CD4-positive, alpha-beta T cell treated with Interleukin-17A for 4 hours (primary cell): Measurements from ENCODE around the gene ENSA.
A peak's percentile ranks its signal among the peaks of the same experiment; 100 is the strongest.
"Not testable (repeated sequence)": the region's sequence is repeated elsewhere in the genome, so short reads cannot be mapped to it uniquely, and the experiment has no call there.

ENCODE experiments used
- DNase-seq: peaks from one replicate; pipeline ENCODE4 v3.0.0-alpha.2; 2020; ENCODE audit warnings: mixed read lengths

The ENSA gene

DNA sequence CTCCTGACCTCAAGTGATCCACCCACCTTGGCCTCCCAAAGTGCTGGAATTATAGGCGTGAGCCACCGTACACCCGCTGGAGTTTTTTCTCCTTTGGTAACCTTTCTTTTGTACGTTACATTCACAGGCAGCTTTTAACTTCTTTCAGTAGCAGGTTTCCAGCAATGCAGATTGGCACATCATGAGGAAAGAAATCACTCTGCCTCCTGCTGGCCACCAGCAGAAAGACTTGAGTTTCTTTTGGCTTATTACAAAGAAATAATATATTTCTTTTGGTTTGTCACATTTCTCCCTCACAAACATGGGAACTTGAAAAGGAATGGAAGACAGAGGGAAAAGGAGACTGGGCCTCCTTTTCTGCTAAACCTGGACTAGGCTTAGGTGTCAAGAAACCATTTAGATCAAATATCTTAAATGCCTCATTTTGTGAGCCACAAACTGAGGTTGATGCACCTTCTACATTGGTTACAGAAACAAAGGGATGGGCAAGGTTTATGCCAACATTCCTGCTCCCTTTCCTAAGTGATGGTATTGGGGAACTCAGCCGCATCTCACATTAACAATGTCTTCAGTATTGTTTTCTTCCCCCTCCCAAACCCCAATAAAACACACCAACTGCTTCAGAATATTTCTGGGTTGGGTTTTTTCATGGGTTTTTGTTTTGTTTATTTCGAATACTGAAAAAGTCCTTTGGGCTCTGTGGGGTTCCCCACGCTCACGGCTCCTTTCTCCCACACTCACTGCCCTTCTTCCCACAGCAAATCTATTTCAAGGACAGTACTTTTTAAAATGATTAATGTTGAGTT lies 7.7 kb downstream of the ENSA start:
- DNase-seq = peak; percentile 76

DNA sequence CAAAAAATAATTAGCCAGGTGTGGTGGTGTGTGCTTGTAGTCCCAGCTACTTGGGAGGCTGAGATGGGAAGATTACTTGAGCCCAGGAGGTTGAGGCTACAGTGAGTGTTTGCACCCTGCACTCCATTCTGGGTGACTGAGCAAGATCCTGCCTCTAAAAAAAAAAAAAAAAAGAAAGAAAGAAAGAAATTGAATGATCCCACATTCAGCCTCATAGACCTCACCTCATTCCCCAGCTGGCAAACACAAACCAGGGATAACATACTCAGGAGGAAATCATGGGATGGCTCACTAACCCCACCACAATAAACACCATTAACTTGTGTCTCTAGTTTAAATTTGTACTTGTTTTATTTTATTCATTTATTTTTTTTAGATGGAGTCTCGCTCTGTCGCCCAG lies 8.5 kb downstream of the ENSA start:
- no peak for DNase-seq

DNA sequence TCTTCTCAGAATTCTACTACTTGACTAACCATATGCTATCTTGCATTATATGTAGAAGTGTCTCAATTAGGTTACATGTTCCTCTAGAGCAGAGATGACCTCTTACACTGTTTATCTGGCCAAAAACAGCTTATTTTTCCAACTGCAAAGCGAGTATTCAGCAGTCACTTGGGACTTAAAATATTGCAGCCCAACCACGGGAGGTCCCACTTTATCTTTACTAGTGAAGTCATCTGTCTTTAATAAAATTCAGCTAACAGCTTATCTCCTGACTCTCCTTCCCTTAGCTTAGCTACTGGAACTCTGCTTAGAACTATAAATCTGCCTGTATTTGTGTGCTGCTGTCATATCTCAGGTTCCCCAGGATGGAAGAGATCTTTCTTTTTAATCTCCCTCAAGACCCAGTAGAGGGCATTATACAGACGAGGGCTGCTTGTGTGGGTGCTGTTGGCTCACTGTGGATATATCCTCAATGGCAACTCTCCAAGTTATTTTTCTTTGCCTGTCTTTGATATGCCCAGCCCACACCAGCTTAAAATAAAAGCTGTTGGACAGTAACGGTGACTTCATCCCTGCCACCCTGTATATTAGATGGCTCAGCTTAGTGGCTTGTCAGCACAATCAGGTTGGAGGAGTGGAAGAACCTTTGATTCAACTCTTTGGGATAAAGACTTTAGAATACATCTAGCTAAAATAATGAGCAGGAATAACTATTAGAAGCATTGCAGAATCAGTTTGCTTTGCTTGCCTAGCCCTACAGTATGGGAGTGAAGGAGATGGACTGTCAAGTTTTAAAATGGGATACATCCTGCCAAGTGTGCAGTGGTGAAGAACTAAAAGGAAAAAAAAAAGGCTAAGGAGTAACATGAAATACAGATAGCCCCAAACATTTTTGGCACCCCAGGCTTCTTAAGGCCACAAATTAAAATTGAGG lies 9.6 kb downstream of the ENSA start:
- peak; percentile 32 for DNase-seq

DNA sequence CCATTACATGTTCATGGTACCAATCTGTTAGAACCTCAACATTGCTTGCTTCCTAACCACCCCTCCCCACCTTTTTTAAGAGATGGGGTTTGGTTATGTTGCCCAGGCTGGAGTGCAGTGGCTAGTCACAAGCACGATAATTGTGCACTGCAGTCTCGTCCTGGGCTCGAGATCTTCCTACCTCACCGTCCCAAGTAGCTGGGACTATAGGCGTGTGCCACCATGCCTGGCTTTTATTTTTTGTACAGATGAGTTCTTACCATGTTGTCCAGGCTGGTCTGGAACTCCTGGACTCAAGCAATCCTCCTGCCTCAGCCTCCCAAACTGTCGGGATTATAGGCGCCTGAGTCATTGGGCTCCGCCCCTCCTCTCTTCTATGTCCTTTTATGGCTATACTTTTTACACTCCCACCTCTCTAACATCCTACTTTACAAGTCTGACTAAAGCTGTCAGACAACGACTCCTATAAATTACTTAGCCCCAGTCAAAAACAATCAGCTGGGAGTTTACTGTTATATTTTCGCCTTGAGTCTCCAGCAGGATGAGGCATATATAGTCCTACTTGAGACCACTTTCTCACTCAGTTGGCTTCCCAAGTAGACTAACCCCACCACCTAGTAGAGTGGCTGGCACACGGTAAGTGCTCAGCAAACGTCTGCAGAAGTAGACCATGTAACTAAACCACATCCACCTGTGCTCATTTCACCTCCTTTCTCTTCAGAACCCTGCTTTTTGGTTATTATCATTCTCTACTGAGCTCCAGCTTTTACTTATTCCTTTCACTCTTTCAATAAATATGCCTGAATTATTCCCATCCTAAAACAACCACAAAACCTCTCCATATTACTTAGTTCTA lies 13.8 kb downstream of the ENSA start:
- peak; percentile 26 for DNase-seq

DNA sequence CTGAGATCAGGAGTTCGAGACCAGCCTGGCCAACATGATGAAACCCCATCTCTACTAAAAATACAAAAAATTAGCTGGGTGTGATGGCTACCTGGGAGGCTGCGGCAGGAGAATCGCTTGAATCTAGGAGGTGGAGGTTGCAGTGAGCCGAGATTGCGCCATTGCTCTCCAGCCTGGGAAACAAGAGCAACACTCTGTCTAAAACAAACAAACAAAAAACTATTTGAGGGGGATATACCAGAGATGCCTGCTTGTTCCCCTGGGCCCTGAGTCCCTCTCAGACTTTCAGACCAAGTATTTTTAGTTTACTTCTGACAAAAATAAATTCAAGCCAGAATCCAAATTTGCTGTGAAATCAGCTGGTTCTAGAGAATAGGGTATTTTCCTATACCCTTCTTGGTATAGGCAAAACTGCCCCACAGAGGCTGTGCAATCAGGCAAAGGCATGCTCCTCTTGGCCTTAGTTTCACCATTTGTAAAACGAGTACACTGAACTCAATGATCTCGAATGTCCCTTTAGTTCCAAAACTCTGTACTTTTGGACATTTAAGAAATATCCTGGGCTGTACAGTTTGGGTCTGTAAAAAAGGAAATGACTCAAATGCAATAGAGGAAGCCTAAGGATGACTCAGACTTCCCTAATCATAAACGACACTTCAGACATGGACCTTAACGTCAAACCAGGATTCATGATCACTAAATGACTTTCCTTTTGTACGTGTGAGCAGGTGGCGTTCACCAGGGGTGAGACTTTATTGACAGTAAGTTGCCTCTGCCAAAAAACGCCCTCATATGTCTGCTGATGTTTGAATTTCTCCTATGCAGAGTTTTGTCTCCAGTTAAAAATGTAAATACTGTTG lies 16.1 kb downstream of the ENSA start:
- DNase-seq = peak; percentile 65

- DNase-seq = no peak
Measured at GRCh38 chr1:150612014-150612345, 17.4 kb downstream of the ENSA start.

DNA sequence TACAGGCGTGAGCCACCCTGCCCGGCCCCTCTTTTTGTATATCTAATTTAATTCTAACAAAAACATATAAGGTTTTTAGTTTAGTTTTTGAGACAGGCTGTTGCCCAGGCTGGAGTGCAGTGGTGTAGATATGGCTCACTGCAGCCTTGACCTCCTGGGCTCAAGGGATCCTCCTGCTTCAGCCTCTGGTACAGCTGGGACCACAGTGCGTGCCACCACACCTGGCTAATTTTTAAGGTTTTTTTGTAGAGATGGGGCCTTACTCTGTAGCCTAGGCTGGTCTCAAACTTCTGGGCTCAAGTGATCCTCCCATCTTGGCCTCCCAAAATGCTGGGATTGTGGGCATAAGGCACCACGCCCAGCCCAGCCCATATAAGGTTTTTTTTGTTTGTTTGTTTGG lies 18.8 kb downstream of the ENSA start:
- no peak for DNase-seq

GRCh38 chr1:150609732-150610131 lies 19.7 kb downstream of the ENSA start:
- no peak for DNase-seq

DNA sequence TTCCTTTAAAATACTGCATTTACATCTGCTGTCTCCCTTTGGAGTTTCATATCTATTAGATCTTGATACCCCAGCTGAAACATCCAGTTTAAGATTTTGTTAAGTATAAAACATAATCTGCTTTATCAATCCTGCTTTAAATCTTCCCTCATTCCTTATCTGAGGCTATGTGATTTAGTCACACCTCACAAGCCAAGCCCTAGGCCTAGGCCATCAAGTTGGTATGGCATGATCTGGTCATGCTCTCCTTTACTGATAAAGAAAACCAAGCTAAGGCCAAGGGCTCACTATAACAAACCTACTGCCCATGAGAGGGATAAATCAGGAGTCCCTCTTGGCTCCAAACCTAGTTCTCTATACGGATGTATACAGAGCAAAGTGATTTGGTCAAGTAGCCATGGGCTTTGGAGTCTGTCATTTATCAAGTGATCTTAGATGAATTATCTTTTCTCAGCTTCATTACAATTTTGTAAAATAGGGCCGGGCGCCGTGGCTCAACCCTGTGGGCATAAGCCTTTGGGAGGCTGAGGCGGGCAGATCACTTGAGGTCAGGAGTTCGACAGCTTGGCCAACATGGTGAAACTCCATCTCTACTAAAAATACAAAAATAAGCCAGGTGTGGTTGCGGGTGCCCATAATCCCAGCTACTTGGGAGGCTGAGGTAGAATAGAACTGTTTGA lies 22.8 kb downstream of the ENSA start:
- DNase-seq = no peak

DNA sequence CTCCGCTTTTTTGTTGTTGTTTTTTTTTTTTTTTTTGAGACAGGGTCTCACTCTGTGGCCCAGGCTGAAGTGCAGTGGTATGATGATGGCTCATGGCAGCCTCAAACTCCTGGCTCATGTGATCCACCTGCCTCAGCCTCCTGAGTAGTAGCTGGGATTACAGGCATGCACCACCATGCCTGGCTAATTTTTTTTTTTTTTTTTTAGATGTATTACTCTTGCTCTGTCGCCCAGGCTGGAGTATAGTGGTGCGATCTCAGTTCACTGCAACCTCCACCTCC lies 24.0 kb downstream of the ENSA start:
- DNase-seq = not testable (repeated sequence)

GRCh38 chr1:150604226-150604588 lies 25.2 kb downstream of the ENSA start:
- no peak for DNase-seq

DNA sequence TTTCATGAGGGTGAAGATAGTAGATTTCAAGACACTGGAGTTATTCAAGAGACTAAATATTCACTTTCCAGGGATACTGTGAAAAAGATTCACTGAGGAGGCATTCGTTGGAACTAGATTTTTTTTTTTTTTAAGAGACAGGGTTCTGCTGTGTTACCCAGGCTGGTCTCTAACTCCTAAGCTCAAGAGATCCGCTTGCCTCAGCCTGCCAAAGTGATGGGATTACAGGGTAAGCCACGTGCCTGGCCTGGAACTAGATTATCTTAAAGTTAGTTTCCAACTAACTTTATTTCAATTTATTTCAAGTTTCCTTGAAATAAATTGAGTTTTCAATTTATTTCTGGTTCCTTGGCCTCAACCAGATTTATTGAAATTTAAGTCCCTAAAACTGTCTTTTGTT lies 25.7 kb downstream of the ENSA start:
- DNase-seq = no peak

- not testable (repeated sequence) for DNase-seq
Measured at GRCh38 chr1:150602372-150602771, 27.0 kb downstream of the ENSA start.

DNA sequence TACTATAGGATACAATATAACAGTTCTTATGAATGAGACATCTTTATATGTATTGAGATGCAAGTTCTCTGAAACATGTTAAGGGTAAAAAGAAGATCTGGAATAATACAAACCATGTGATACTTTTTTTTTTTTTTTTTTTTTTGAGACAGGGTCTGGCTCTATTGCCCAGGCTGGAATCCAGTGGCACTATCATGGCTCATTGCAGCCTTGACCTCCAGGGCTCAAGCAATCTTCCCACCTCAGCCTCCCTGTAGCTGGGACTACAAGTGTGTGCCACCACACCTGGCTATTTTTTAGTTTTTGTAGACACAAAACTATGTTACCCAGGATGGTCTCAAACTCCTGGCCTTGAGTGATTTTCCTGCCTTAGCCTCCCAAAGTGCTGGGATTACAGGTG lies 27.9 kb downstream of the ENSA start:
- no peak for DNase-seq

DNA sequence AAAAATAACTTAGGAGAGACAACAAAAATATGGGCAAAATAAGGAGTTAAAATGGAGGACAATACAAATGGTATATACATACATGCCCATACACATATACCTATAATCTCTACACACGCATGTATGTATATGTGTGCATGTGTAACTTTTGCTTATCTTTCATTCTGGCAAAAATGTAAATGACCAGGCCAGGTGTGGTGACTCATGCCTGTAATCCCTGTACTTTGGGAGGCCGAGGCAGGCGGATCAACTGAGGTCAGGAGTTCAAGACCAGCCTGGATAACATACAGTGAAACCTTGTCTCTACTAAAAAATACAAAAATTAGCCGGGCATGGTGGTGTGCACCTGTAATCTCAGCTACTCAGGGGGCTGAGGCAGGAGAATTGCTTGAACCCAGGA lies 31.1 kb downstream of the ENSA start:
- not testable (repeated sequence) for DNase-seq

DNA sequence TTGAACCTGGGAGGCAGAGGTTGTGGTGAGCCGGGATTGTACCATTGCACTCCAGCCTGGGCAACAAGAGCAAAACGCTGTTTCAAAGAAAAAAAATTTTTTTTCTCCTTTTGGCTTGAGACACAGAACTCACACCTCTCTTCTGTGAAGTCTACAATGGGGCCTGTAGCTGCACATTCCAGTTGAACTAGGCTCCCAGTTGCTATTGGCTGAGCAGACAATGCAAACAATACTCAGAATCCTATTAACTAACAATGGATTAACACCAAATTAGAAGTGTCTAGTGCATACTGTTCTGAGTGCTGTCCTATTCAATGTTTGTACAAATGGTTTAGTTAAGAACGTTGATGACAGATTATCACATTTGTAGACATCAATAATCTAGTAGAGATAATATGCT lies 32.4 kb downstream of the ENSA start:
- no peak for DNase-seq

DNA sequence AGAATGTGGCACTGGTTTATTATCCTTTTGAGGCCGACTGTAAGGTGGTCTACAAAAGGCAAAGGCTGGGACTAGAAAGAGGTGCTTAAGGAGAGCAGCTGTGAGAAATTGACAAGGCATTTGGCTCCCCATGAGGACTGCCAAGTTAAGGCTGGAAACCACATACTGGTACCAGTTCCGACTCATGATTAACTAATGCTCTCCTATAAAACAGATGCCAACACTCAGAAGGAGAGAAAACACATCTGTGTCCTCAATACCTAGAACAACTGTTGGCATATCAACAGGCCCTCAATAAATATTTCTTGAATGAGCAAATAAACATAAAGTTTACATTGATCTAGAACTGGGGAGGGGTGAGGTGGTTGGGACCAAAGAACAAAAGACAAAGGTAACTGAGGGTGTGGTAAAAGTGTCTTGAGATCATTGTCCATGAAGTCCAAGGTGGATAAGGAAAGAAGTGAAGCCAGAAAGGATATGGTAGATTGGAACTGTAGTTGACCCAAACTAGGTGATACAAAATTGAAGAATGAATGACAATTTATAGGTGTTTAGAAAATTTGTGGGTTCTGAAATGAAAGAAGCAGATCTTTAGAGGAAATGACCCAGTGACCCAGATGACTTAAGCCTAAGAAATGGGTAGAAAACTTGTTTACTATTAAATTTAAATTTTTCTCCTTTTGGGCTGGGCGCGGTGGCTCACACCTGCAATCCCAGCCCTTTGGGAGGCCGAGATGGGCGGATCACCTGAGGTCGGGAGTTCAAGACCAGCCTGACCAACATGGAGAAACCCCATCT lies 33.1 kb downstream of the ENSA start:
- no peak for DNase-seq

GRCh38 chr1:150582371-150582770 lies 47.0 kb downstream of the ENSA start:
- no peak for DNase-seq

GRCh38 chr1:150581962-150582361 lies 47.5 kb downstream of the ENSA start:
- not testable (repeated sequence) for DNase-seq

GRCh38 chr1:150581437-150581836 lies 48.0 kb downstream of the ENSA start:
- not testable (repeated sequence) for DNase-seq

DNA sequence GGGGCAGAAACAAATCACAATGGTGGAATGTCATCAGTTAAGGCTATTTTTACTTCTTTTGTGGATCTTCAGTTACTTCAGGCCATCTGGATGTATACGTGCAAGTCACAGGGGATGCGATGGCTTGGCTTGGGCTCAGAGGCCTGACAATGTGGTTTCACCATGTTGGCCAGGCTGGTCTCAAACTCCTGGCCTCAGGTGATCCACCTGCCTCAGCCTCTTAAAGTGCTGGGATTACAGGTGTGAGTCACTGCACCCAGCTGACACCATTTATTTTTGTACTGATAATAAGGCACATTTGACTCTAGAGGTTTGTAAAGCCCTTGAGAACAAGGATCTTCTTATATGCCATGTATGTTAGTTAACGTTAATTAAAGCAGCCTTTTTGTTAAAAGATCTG lies 48.4 kb downstream of the ENSA start:
- not testable (repeated sequence) for DNase-seq
